NCI-H82 treated with DMSO at 0.1 percent for 48 hours (cell line): ENCODE measurements around the gene TRIM22.
"Not testable (repeated sequence)": the region's sequence is repeated elsewhere in the genome, so short reads cannot be mapped to it uniquely, and the experiment has no call there.

Experiments
- DNase-seq: peaks from one replicate; lab custom pipeline; 2025; ENCODE audit not compliant: unreplicated experiment; lab: John Stamatoyannopoulos, UW

TRIM22 gene, protein sequence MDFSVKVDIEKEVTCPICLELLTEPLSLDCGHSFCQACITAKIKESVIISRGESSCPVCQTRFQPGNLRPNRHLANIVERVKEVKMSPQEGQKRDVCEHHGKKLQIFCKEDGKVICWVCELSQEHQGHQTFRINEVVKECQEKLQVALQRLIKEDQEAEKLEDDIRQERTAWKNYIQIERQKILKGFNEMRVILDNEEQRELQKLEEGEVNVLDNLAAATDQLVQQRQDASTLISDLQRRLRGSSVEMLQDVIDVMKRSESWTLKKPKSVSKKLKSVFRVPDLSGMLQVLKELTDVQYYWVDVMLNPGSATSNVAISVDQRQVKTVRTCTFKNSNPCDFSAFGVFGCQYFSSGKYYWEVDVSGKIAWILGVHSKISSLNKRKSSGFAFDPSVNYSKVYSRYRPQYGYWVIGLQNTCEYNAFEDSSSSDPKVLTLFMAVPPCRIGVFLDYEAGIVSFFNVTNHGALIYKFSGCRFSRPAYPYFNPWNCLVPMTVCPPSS

DNA sequence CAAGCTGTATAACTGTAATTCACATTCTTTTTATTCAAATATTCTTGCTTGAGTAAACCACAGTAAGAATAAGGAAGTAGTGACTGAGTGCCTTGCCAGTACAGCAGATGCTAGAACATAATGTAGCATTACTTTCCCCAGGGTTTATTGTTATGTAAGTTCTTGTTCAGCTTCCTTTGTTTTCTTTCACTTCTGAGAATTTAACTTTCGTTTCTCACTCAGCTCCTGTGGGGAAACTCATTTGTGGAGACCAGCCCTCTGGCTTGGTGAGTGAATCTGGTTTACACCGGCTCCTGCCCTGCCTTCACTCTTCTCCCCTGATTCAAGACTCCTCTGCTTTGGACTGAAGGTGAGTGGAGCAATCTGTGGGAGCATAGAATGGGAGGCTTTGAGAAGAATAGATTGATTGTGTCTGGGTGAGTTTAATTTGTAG, at the start of gene TRIM22:
TRIM22 (plus strand) TSS at position 240 of the 433 bp plus-strand sequence. CDS start 6,443 bp downstream, outside the sequence.
- DNase-seq, result no peak

DNA sequence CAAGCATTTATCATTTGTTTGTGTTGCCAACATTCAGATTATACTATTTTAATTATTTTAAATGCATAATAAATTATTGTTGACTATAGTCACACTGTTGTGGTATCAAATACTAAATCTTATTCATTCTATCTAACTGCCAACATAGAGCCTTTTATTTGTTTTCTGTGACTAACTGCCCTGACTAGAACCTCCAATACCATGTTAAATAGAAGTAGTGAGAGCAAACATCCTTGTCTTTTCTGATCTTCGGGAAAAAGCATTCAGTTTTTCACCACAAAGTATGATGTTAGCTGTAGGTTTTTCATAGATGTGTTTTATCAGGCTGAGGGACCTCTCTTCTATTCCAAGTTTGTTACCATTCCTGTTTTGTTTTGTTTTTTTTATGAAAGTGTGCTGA, 49.6 kb upstream of the TRIM22 start:
- no peak for DNase-seq

DNA sequence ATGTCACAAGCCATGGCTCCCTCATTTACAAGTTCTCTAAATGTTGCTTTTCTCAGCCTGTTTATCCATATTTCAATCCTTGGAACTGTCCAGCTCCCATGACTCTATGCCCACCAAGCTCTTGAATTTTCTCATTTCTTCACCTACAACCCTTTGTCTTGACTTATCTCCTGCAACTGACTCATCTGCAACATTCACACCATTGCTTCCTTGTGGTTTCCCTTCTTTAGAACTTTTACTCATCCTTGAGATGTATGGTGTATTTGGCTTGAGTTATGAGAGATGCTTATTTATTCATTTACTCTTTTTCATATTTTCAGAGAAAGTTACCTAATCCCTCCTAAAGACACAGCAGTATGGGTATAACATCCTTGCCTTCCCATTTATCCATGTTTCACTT, 46.0 kb upstream of the TRIM22 start:
- no peak for DNase-seq

DNA sequence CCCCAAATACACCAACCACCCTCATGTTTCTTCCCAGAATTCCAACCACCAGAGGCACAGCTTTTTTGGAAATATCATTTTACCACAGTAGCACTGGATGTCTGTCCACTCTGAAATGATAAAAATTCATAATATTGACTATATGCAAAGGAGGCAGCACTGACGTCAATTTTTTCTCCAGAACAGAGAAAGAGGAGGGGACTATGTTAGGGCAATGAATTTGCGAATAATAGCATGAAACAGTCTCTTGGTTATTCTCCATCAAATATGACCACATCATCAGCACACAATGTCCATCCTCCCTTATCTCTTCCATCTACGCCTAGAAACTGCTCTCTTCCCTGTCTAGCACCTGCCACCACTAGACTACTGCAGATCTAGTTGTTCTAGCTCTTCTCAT, 43.5 kb upstream of the TRIM22 start:
- DNase-seq, result no peak

DNA sequence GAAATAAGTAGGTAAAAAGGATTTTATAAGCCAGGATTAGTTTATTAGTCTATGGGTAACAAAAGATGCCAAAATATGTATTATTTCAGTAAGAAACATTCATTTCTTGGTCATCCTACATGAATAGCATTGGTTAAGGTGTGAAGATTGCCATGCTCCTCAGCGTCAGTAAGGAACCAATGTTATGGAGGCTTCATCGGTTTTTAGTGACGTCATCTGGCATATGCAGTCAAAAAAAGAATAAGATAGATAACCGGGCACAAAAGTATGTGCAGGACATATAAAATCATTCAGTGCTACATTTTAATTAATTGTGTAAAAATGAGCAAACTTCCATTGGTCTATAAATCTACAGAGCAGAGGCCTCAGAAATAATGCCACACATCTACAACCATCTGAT, 34.1 kb upstream of the TRIM22 start:
- DNase-seq, result no peak

DNA sequence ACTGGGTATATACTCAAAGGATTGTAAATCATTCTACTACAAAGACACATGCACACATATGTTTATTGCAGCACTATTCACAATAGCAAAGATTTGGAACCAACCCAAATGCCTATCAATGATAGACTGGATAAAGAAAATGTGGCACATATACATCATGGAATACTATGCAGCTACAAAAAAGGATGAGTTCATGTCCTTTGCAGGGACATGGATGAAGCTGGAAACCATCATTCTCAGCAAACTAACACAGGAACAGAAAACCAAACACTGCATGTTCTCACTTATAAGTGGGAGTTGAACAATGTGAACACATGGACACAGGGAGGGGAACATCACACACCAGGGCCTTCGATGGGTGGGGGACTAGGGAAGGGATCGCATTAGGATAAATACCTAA, 32.6 kb upstream of the TRIM22 start:
- not testable (repeated sequence) for DNase-seq

DNA sequence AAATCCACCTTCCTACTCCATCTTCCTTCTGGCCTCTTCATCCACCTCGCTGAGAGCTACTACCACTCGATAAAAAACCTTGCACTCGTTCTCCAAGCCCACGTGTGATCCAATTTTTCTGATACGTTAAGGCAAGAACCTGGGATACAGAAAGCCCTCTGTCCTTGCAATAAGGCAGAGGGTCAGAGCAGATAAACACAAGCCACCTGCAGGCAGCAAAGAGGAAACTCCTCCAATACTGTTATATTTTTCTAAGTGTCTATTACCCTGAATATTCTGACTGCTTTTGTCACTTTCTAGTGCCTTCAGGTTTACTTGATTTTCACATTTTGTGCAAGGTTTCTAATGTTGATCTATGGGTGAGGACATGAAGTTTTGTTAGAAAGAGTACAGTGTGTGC, 31.3 kb upstream of the TRIM22 start:
- DNase-seq, result no peak

DNA sequence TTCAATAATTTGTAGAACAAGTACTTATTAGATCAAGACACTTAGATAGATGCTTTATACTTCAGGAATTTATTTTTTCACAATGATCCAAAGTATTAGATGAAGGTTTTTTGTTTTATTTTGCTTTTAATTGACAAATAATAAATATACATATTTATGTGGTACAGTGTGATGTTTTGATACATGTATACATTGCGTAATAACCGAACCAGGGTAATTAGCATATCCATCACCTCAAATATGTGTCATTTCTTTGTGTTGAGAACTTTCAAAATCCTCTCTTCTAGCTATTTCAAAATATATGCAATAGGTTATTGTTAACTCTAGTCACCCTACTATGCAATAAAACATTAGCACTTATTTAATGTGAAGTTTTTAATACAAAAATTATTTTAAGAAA, 26.1 kb upstream of the TRIM22 start:
- no peak for DNase-seq

DNA sequence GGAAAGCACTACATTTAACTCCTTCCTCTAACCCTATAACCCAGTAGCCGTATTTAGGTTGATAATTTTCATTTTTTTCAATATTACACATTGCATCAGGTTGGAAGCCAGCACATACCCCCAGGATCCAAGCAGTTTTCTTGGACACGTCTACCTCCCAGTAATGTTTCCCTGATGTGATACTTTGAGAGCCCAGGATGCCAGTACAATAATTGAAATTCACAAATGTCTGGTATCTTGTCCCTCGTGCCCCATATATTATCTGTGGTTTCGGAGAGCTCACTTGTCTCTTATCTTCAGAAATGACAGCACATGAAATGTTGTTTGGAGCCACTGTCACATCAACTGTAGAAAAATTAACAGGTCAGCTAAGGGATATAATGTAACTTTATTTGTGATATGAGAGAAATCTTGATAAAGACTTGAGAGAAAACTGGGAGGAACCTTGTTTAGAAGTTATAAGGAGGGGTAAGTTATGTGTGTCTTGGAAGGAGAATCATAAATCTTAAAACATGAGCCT, 24.5 kb upstream of the TRIM22 start:
- DNase-seq, result no peak

DNA sequence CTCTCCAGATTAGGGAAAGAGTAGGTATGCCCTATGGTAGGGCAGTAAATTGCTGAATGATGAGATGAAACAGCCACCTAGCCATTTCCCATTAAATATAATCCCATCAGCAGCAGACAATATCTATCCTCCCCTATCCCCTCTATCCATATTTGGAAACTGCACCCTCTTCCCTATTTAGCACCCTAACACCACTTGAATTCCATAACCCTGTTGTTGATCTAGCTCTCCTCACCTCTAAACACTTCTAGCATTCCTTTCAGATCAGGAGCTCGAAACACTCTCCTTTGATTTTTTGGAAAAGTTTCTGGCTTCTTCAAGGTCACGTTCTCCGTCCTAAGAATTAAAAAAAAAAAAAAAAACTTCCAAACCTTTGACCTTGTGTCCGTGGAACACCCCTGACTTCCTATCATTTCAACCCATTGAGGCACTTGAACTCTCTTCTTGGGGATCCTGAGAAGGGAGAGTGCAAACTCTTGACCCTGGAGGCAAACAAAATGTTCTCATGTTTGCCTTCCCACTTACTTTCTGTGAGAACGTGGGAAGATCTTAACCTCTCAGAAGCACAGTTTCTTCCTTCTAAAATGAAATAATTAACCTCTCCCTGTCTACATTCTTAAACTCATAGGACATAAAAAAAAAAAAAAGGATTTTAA, 23.7 kb upstream of the TRIM22 start:
- DNase-seq, result no peak

DNA sequence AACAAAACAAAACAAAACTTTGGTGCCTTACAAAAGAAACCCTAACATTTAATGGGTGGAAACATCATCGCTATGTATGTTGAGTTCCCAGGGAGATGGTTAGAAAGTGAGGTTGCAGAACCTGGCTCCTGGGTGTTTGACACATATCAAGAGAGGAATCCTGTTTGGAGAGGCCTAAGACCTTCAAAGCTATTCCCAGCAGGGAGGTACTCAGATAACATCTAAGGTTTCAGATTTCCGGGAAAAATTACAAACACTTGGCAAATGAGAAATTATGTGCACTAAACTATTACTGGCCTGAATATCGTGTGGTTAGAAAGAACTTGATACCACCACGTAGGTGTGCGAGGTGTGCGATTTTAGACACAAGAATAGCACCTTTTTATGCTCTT, 23.2 kb upstream of the TRIM22 start:
- no peak for DNase-seq

DNA sequence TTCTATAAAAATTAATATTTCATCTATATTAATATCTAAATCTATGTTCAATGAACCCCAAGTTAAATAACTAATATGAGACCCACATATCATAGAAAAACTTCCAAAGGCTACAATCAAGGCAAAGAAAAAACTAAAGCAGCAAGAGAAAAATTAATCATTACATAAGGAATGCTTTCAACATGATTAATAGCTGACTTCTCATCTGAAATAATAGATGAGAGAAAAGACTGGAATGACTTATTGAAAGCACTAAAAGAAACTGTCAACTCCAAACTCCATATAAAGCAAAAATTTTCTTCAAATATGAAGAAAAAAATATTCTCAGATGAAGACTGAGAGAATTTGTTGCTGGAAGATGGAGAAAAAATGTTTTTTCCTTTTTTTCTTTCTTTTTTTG, 17.8 kb upstream of the TRIM22 start:
- no peak for DNase-seq

DNA sequence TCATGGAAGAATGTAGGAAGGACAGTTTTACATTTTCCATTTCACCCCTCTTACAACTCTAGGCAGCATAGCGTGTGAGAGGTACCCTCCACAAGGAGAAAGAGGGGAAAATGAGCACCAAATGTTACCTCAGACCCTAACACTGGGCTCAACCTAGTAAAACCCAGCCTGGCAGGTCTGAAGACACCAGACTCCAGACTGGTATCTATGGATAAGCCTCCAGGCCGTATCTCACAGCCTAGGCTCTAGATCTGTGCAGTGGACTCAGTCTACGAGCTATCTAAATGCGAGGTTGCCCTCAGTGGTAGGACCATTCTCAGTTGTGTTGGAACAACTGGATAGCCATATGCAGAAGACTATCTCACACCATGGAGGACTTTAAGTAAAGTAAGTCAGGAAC, 15.2 kb upstream of the TRIM22 start:
- DNase-seq, result no peak

DNA sequence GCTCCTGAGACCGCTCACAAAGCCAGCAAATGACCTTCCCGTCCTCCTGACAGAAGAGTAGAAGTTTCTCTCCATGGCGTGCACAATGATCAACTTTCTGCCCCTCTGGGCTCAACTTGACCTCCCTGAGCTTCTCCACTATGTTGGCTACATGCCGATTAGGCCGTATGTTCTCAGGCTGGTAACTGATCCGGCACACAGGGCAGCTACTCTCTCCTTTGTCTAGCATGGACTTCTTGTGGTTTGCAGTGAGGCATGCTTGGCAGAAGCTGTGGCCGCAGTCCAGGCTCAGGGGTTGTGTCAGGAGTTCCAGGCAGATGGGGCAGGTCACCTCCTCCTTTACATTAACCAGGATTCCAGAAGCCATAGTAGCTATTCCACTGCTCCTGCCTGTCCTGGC, 9.8 kb upstream of the TRIM22 start:
- no peak for DNase-seq

DNA sequence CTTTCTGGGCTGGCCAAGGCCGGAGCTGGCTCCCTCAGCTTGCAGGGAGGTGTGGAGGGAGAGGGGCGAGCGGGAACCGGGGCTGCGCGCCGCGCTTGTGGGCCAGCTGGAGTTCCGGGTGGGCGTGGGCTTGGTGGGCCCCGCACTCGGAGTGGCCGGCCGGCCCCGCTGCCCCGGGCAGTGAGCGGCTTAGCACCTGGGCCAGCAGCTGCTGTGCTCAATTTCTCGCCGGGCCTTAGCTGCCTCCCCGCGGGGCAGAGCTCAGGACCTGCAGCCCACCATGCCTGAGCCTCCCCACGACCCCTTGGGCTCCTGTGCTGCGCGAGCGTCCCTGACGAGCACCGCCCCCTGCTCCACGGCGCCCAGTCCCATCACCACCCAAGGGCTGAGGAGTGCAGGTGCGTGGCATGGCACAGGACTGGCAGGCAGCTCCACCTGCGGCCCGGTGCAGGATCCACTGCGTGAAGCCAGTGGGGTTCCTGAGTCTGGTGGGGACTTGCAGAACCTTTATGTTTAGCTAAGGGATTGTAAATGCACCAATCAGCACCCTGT, 6.6 kb upstream of the TRIM22 start:
- DNase-seq, result not testable (repeated sequence)

DNA sequence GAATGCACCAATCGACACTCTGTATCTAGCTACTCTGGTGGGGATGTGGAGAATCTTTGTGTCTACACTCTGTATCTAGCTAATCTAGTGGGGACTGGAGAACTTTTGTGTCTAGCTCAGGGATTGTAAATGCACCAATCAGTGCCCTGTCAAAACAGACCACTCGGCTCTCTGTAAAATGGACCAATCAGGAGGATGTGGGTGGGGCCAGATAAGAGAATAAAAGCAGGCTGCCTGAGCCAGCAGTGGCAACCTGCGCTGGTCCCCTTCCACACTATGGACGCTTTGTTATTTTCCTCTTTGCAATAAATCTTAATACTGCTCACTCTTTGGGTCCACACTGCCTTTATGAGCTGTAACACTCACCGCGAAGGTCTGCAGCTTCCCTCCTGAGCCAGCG, 6.0 kb upstream of the TRIM22 start:
- not testable (repeated sequence) for DNase-seq

DNA sequence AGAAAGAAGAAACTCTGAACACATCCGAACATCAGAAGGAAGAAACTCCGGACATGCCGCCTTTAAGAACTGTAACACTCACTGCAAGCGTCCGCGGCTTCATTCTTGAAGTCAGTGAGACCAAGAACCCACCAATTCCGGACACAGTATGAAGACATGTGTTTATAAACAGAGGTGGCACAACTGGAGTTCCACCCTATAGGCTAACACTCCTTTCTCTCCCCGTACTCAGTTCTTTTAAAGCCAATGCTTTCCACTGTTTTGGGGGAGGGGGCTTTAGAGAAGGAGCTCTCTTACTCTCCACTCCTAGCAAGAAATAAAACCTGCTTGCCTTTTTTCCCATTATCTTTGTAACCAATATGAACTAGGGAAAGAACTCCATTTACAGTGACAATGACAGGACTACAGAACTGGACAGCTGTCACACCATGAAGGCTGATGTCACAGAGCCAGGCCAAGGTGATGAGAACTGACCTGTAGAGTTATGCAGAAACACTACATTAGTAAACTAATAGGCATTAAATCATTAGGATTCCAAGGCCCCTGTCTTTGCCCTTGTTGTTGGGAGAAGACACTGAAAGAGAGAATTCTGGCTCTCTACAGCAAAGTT, 5.4 kb upstream of the TRIM22 start:
- DNase-seq, result no peak

DNA sequence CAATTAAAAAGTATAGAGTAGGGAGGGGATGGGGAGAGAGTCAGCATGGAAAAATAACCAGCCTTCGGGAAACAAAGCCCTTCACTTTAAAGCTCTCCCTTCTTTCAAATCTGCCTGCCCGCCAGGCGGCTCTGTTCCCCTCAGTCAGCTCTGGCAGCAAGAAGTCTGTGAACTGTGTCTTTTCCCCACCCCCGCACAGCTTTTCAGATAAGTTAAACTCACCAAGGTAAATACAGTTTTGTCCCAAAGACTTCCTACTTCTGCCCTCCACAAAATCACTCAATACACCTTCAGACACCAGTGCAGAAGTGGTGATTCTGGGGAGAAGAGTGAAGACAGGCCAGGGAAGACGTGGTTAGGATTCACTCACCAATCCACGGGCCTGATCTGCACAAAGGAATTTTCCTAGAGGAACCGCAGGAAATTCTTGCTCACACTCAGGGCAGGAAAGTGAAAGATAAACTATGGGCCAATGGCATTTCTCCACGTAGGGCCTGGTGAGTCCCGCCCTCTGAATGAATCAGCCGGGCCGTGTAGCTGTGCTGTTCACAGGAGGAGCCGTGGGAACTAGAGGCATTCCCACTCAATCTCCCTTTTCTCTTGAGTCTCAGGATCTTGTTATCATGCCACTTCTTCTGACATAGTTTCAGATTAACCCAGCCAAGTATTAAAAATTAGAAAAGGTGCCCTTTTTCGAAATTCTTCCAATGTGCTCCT, 4.8 kb upstream of the TRIM22 start, which contains the start of gene TRIM5:
TRIM5 (minus strand) TSS at position 429 of the 717 bp plus-strand sequence. CDS start 4,897 bp downstream, outside the sequence.
- DNase-seq, result no peak

DNA sequence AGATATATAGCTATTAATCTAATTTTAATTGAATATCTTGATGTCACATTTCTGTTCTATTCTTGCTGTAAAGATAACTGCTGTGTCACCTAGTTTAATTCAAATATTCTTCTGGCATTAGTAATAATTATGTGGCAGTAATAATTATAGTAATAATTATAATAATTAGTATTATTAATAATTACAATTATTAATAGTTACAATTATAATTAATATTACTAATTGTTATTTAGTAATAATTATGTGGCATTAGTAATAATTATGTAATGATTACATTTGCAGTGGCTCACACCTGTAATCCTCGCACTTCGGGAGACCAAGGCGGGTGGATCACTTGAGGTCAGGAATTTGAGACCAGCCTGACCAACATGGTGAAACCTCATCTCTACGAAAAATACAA, 3.2 kb upstream of the TRIM22 start:
- DNase-seq, result no peak

DNA sequence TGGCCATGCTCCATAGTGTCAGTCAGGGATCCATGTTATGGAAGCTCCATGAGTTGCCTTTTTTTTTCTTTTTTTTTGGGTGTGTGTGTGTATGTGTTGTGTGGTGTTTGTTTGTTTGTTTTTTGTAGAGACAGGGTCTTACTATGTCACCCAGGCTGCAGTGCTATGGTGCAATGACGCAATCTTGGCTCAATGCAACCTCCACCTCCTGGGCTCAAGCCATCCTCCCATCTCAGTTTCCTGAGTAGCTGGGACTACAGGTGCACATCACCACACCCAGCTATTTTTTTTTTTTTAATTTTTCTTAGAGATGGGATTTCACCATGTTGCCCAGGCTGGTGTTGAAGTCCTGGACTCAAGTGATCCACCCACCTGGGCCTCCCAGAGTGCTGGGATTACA, 1.1 kb upstream of the TRIM22 start:
- DNase-seq, result no peak

DNA sequence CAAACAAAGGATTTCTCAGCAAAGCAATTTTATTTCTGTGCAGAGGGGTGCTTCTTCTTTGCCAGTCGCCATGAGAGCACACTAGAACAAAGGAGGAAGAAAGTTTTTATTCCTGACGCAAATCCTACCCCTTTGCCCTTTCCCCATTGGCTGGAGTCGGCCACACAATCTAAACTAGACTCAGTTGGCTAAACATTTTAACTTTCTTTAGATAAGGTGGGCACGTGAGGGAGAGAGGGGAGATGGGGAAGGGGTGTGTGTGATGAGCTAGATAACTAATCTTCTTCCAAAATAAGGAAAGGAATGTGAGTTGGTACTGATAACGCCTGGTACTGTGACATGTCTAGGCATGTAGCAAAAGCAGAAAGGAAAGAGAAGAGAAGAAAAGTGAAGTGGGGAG, 626 bp downstream of the TRIM22 start:
- DNase-seq, result no peak
